Endodermal cell (in vitro differentiated cells): Measurements from ENCODE around the gene UBA52. TPM values are rescaled to one million over a fixed set of nuclear protein-coding genes. Genes with fewer than 3 reads are reported as not detected.
"Not testable (repeated sequence)": the region's sequence is repeated elsewhere in the genome, so short reads cannot be mapped to it uniquely, and the experiment has no call there.

ENCODE experiments used
- DNase-seq: peaks from one replicate; pipeline ENCODE4 v3.0.0-alpha.2; 2017
- H3K27ac ChIP-seq: 2 replicates; pipeline ENCODE4 v1.5.1; 2013; ENCODE audit warnings: mild to moderate bottlenecking, low read depth, low read length, moderate library complexity
- H3K27me3 ChIP-seq: 2 replicates; pipeline ENCODE4 v1.6.1; 2013; ENCODE audit warnings: mild to moderate bottlenecking, low read length, moderate library complexity; ENCODE audit not compliant: insufficient read depth, control insufficient read depth, poor library complexity, severe bottlenecking
- H3K36me3 ChIP-seq: 2 replicates; pipeline ENCODE4 v1.7.0; 2013; ENCODE audit warnings: mild to moderate bottlenecking, low read length, moderate library complexity; ENCODE audit not compliant: control insufficient read depth, insufficient read depth
- H3K4me1 ChIP-seq: one replicate; pipeline ENCODE4 v1.7.0; 2013; ENCODE audit warnings: low read length; ENCODE audit not compliant: control insufficient read depth, insufficient read depth
- H3K4me3 ChIP-seq: 2 replicates; pipeline ENCODE4 v1.5.1; 2013; ENCODE audit warnings: mild to moderate bottlenecking, low read length, moderate library complexity
- H3K9ac ChIP-seq: 2 replicates; pipeline ENCODE4 v1.6.1; 2013; ENCODE audit warnings: mild to moderate bottlenecking, low read length, moderate library complexity; ENCODE audit not compliant: poor library complexity, severe bottlenecking; ENCODE audit errors: extremely low read depth
- H3K9me3 ChIP-seq: 2 replicates; pipeline ENCODE4 v1.6.1; 2013; ENCODE audit warnings: mild to moderate bottlenecking, low read length, moderate library complexity; ENCODE audit not compliant: control insufficient read depth
- H3K27ac Mint-ChIP-seq: 2 replicates; pipeline ENCODE4 v1.8.0; 2020; ENCODE audit warnings: mixed read lengths
- H3K27me3 Mint-ChIP-seq: 2 replicates; pipeline ENCODE4 v1.8.0; 2021; ENCODE audit warnings: mild to moderate bottlenecking, mixed read lengths; ENCODE audit not compliant: insufficient read depth
- H3K36me3 Mint-ChIP-seq: 2 replicates; pipeline ENCODE4 v1.8.0; 2020; ENCODE audit warnings: low read depth, mixed read lengths
- H3K4me1 Mint-ChIP-seq: 2 replicates; pipeline ENCODE4 v1.8.0; 2020; ENCODE audit warnings: mixed read lengths
- H3K4me3 Mint-ChIP-seq: 2 replicates; pipeline ENCODE4 v1.8.0; 2020; ENCODE audit warnings: mild to moderate bottlenecking, moderate library complexity, mixed read lengths
- H3K9me3 Mint-ChIP-seq: 2 replicates; pipeline ENCODE4 v1.8.0; 2020; ENCODE audit warnings: mild to moderate bottlenecking, mixed read lengths
- CTCF ChIP-seq: fragments of 200-600 bp; sonication (generic); conservative IDR thresholded peaks from 2 replicates; pipeline ENCODE4 v1.5.0; 2021; ENCODE audit warnings: antibody characterized with exemption, mild to moderate bottlenecking
- WGBS, 2 experiments: methylation state at CpG; one replicate each; pipeline versions ENCODE4 v1.1.5 to v1.1.7; 2013; ENCODE audit warnings: missing lambda C conversion rate in 2 of 2, mixed read lengths in 1 of 2; ENCODE audit not compliant: insufficient coverage in 1 of 2, insufficient read length in 1 of 2; 5-methylcytosine and 5-hydroxymethylcytosine counted together
- total RNA-seq, 2 donors: library from RNA; stranded (reverse); fragmentation: NEBNext Ultra II Directional in 1 of 2; extraction: Animal tissue kit (Norgen Biotek cat#: 25700) in 1 of 2; gene quantifications; 2 replicates in 1 of 2; 3 replicates in 1 of 2; pipeline ENCODE4 v1.2.1, GENCODE V29; 2021

The UBA52 gene
- total RNA-seq, 2 donors from 2014 or later, result 1,143 to 1,222 TPM

- no peaks in the 10 kb centered on the region for H3K9me3 ChIP-seq
- H3K4me1 ChIP-seq, result no peaks in the 10 kb centered on the region
- H3K9ac ChIP-seq, result no peak overlapping the region
- Mint-ChIP-seq H3K9me3 (no peaks in the 10 kb centered on the region), H3K4me3 (no peak overlapping the region), H3K27ac (no peak overlapping the region), H3K4me1 (peaks cover 12% of the 10 kb centered on the region), H3K27me3 (peaks cover 31% of the 10 kb centered on the region), H3K36me3 (no peaks in the 10 kb centered on the region)
- DNase-seq, result no peak
- H3K27ac ChIP-seq, result no peak overlapping the region
- 90 to 91% methylated on average over 15 to 20 of the region's 20 CpGs for WGBS, 2 experiments
- H3K27me3 ChIP-seq, result peaks cover 32% of the 10 kb centered on the region
- no peak for TF ChIP-seq CTCF
- no peak overlapping the region for H3K4me3 ChIP-seq
- H3K36me3 ChIP-seq, result no peaks in the 10 kb centered on the region
Measured at GRCh38 chr19:18599485-18599884, 27.8 kb downstream of the UBA52 start.

- not testable (repeated sequence) for H3K9ac ChIP-seq, H3K4me1 ChIP-seq, H3K4me3 Mint-ChIP-seq, H3K4me3 ChIP-seq, H3K9me3 Mint-ChIP-seq, H3K27ac Mint-ChIP-seq, H3K36me3 Mint-ChIP-seq, DNase-seq, H3K4me1 Mint-ChIP-seq, H3K27ac ChIP-seq, H3K9me3 ChIP-seq, H3K36me3 ChIP-seq
- H3K27me3 ChIP-seq, result peaks cover 45% of the 10 kb centered on the region
- H3K27me3 Mint-ChIP-seq, result peaks cover 44% of the 10 kb centered on the region
- 93 to 97% methylated on average over 11 to 15 of the region's 15 CpGs for WGBS, 2 experiments
Measured at GRCh38 chr19:18600692-18601397, 29.2 kb downstream of the UBA52 start.

GRCh38 chr19:18601875-18602274, 30.2 kb downstream of the UBA52 start:
- Histone ChIP-seq H3K4me3 (no peak overlapping the region), H3K4me1 (no peaks in the 10 kb centered on the region), H3K9me3 (no peaks in the 10 kb centered on the region), H3K36me3 (no peaks in the 10 kb centered on the region), H3K27ac (no peak overlapping the region), H3K9ac (no peak overlapping the region), H3K27me3 (peaks cover 52% of the 10 kb centered on the region)
- Mint-ChIP-seq H3K4me3 (no peak overlapping the region), H3K9me3 (no peaks in the 10 kb centered on the region), H3K4me1 (peaks cover 8% of the 10 kb centered on the region), H3K27me3 (peaks cover 46% of the 10 kb centered on the region), H3K27ac (no peak overlapping the region), H3K36me3 (no peaks in the 10 kb centered on the region)
- 80 to 87% methylated on average over 2 to 4 of the region's 4 CpGs for WGBS, 2 experiments
- TF ChIP-seq CTCF, result no peak
- DNase-seq, result no peak
